HepG2 (cell line): ENCODE data around the gene SPINDOC. TPM values are rescaled to one million over a fixed set of nuclear protein-coding genes. Genes with fewer than 3 reads are reported as not detected.

Experiments
- ATAC-seq: fragments of 200-7000 bp; cut with Tn5 transposase; 3 replicates; pipeline ENCODE4 v1.9.1; 2020; ENCODE audit warnings: mild to moderate bottlenecking, moderate library complexity
- BruUV-seq: library from RNA; stranded (reverse); fragments of 400-500 nt; replicated peaks from 2 replicates; lab custom pipeline; 2021; lab: Mats Ljungman, UMichigan
- CTCF ChIA-PET: fragments of 300-600 bp; formaldehyde crosslinking; extraction: SDS; loops from one replicate; lab custom pipeline; 2021; ENCODE audit warnings: low total read pairs, inconsistent platforms, low intra/inter-chr PET ratio; lab: Yijun Ruan, JAX
- POLR2A ChIA-PET: fragments of 350-600 bp; sonication (Branson Sonifier 250); formaldehyde crosslinking; loops from one replicate; lab custom pipeline; 2020; ENCODE audit warnings: antibody characterized with exemption, inconsistent platforms; lab: Yijun Ruan, JAX
- DNase-seq: peaks from one replicate; pipeline ENCODE4 v3.0.0-alpha.2; 2015; ENCODE audit warnings: low spot score
- FAIRE-seq: peaks from 3 replicates; lab custom pipeline; 2011; peaks lifted over from hg19 to GRCh38; lab: Jason Lieb, UNC
- H2AFZ ChIP-seq: one replicate; pipeline ENCODE4 v1.6.1; 2011; ENCODE audit warnings: low read length, inconsistent platforms
- H3K27ac ChIP-seq: fragments of 300-600 bp; 3 replicates; pipeline ENCODE4 v1.8.0; 2011; ENCODE audit warnings: mixed run types, mild to moderate bottlenecking, mixed read lengths, low read length, inconsistent platforms; ENCODE audit not compliant: insufficient read depth; ENCODE audit errors: extremely low read length
- H3K27me3 ChIP-seq, 2 experiments: fragments of 200-600 bp in 1 of 2; 2 replicates in 1 of 2; 3 replicates in 1 of 2; pipeline versions ENCODE4 v1.6.0 to v1.8.0; 2011; ENCODE audit warnings: low read length in 2 of 2, mild to moderate bottlenecking in 2 of 2, moderate library complexity in 2 of 2, inconsistent platforms in 1 of 2; ENCODE audit not compliant: insufficient read depth in 2 of 2, control insufficient read depth in 1 of 2
- H3K36me3 ChIP-seq, 2 experiments: fragments of 200-600 bp in 1 of 2; replicated peaks in 1 of 2; 2 replicates in 1 of 2; 3 replicates in 1 of 2; pipeline versions ENCODE4 v1.5.1 to v1.8.0; 2011; ENCODE audit warnings: low read length in 2 of 2, inconsistent platforms in 1 of 2; ENCODE audit not compliant: insufficient read depth in 2 of 2, control insufficient read depth in 1 of 2
- H3K4me1 ChIP-seq: 2 replicates; pipeline ENCODE4 v1.5.1; 2012; ENCODE audit warnings: low read length, inconsistent platforms; ENCODE audit not compliant: insufficient read depth
- H3K4me2 ChIP-seq: 2 replicates; pipeline ENCODE4 v1.6.0; 2011; ENCODE audit warnings: low read depth, low read length, inconsistent platforms
- H3K4me3 ChIP-seq, 3 experiments: fragments of 200-600 bp in 1 of 3; sonication (generic), shearing (Covaris generic) in 1 of 3; replicated peaks in 1 of 3; 2 replicates each; pipeline ENCODE4 v1.5.1; 2011 to 2016; ENCODE audit warnings: low read length in 3 of 3, inconsistent platforms in 2 of 3, low read depth in 2 of 3, mild to moderate bottlenecking in 2 of 3, control low read depth in 1 of 3, mixed read lengths in 1 of 3; ENCODE audit not compliant: insufficient read depth in 1 of 3
- H3K79me2 ChIP-seq: one replicate; pipeline ENCODE4 v1.6.1; 2011; ENCODE audit warnings: low read length, inconsistent platforms; ENCODE audit not compliant: insufficient read depth
- H3K9ac ChIP-seq: 2 replicates; pipeline ENCODE4 v1.6.0; 2011; ENCODE audit warnings: mild to moderate bottlenecking, low read depth, low read length, inconsistent platforms; ENCODE audit not compliant: insufficient read depth
- H3K9me3 ChIP-seq: 2 replicates; pipeline ENCODE4 v1.5.1; 2012; ENCODE audit warnings: mild to moderate bottlenecking, low read length
- H4K20me1 ChIP-seq: 2 replicates; pipeline ENCODE4 v1.6.0; 2011; ENCODE audit warnings: inconsistent platforms, mild to moderate bottlenecking, low read length, moderate library complexity; ENCODE audit not compliant: insufficient read depth
- ARNTL ChIP-seq: sonication (generic); formaldehyde crosslinking; IDR thresholded peaks from 2 replicates; pipeline ENCODE4 v1.4.0; 2020; ENCODE audit warnings: mild to moderate bottlenecking, missing genetic modification reagents
- CC2D1A ChIP-seq: sonication (generic); formaldehyde crosslinking; IDR thresholded peaks from 2 replicates; pipeline ENCODE4 v1.8.1; 2023; ENCODE audit warnings: mild to moderate bottlenecking, missing genetic modification reagents
- FOXM1 ChIP-seq: sonication (generic); formaldehyde crosslinking; IDR thresholded peaks from 2 replicates; pipeline ENCODE4 v1.5.0; 2020; ENCODE audit warnings: missing genetic modification reagents
- HHEX ChIP-seq: IDR thresholded peaks from 2 replicates; pipeline ENCODE4 v1.6.1; 2016; ENCODE audit warnings: control low read depth
- HOXA9 ChIP-seq: sonication (generic); formaldehyde crosslinking; IDR thresholded peaks from 2 replicates; pipeline ENCODE4 v1.8.1; 2022; ENCODE audit warnings: missing genetic modification reagents, mild to moderate bottlenecking, moderate library complexity, borderline replicate concordance
- KLF6 ChIP-seq: IDR thresholded peaks from 2 replicates; pipeline ENCODE4 v1.8.0; 2016; ENCODE audit warnings: missing biosample characterization, missing genetic modification reagents
- NR2F2 ChIP-seq: IDR thresholded peaks from 2 replicates; pipeline ENCODE4 v1.6.1; 2012; ENCODE audit warnings: low read depth, inconsistent platforms, borderline replicate concordance
- SIX1 ChIP-seq: sonication (generic); formaldehyde crosslinking; IDR thresholded peaks from 2 replicates; pipeline ENCODE4 v1.4.0; 2020; ENCODE audit warnings: missing genetic modification reagents, borderline replicate concordance
- THAP7 ChIP-seq: sonication (generic); formaldehyde crosslinking; IDR thresholded peaks from 2 replicates; pipeline ENCODE4 v1.8.1; 2023; ENCODE audit warnings: mild to moderate bottlenecking, missing genetic modification reagents
- ZBTB20 ChIP-seq: sonication (generic); formaldehyde crosslinking; IDR thresholded peaks from 2 replicates; pipeline ENCODE4 v1.8.1; 2023; ENCODE audit warnings: missing genetic modification reagents, low read depth, mild to moderate bottlenecking, borderline replicate concordance
- ZNF143 ChIP-seq: sonication (generic); formaldehyde crosslinking; IDR thresholded peaks from 2 replicates; pipeline ENCODE4 v1.4.0; 2020; ENCODE audit warnings: missing genetic modification reagents
- ZNF230 ChIP-seq: sonication (generic); formaldehyde crosslinking; IDR thresholded peaks from 2 replicates; pipeline ENCODE4 v1.4.0; 2020; ENCODE audit warnings: mild to moderate bottlenecking, missing genetic modification reagents
- ZNF3 ChIP-seq: IDR thresholded peaks from 2 replicates; pipeline ENCODE4 v1.7.0; 2017; ENCODE audit warnings: inconsistent platforms
- ZNF619 ChIP-seq: sonication (generic); formaldehyde crosslinking; IDR thresholded peaks from 2 replicates; pipeline ENCODE4 v1.4.0; 2020; ENCODE audit warnings: mild to moderate bottlenecking, missing genetic modification reagents
- ZNF737 ChIP-seq: sonication (generic); formaldehyde crosslinking; IDR thresholded peaks from 2 replicates; pipeline ENCODE4 v1.5.0; 2020; ENCODE audit warnings: missing genetic modification reagents, mild to moderate bottlenecking, borderline replicate concordance
- ZNF841 ChIP-seq: sonication (generic); formaldehyde crosslinking; IDR thresholded peaks from 2 replicates; pipeline ENCODE4 v1.8.1; 2023; ENCODE audit warnings: missing genetic modification reagents, borderline replicate concordance
- WGBS: methylation state at CpG from one replicate; pipeline ENCODE4 v1.1.6; 2017; ENCODE audit warnings: low lambda C conversion rate; 5-methylcytosine and 5-hydroxymethylcytosine counted together
- in situ Hi-C: cut with HindIII; loops from 2 replicates; pipeline ENCODE4 v1.10.0; 2017; ENCODE audit warnings: low pct_unique_long_range_greater_than_20kb; ENCODE audit not compliant: extremely low pct_ligation_motif_present
- intact Hi-C: fragments of 100-400 bp; cut with micrococcal nuclease; formaldehyde crosslinking; loops from one replicate; pipeline ENCODE4 v1.10.0; 2022; ENCODE audit not compliant: unreplicated experiment
- polyA plus RNA-seq, 8 experiments: library from polyadenylated mRNA; depleted of rRNA in 3 of 8; stranded (reverse) in 7 of 8; unstranded in 1 of 8; fragments of >200 nt; fragmentation: Illumina TruSeq in 4 of 8; extraction: Trizol in 4 of 8; gene quantifications; 2 replicates each; pipeline versions ENCODE4 v1.2.1 to v1.2.3, GENCODE V29; 2011 to 2016; ENCODE audit warnings: low read depth in 4 of 8, missing spikeins in 1 of 8, mixed read lengths in 1 of 8; ENCODE audit not compliant: insufficient read depth in 1 of 8
- total RNA-seq, 5 experiments: library from RNA; depleted of rRNA; stranded (reverse); fragments of >200 nt; fragmentation: Illumina TruSeq; extraction: Trizol; gene quantifications; 2 replicates each; pipeline ENCODE4 v1.2.3, GENCODE V29; 2016; ENCODE audit warnings: low read depth in 1 of 5
- TF ChIP-seq, protein P1 (sequence below): sonication (generic); formaldehyde crosslinking; IDR thresholded peaks from 2 replicates; pipeline ENCODE4 v1.4.0; 2020; ENCODE audit warnings: mild to moderate bottlenecking, missing genetic modification reagents, borderline replicate concordance

SPINDOC gene
- total and polyA plus RNA-seq, 2 of the 13 experiments (the other 11 are each of a cell fraction or from before 2014, with no cell fraction given) = 21.4 to 29.9 TPM

DNA sequence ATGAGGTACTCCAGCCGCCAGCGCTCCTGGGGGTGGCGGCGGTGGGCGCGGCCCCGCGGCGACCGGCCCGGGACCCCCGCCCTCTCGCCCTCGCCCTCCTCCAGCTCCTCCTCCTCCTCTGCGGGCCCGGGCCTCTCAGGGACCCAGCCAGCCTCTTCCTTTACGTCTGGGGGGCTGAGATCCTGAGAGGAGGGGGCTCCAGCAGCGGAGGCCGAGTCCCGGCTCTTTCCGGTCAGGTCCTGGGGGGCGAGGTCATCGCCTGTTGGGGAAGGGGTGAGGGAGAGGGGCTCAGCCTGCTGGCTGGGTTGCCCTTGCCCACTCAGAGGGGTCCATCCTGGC, 48.9 kb upstream of the SPINDOC start:
- H3K27me3 ChIP-seq = no peaks in the 10 kb centered on the region; a peak in 2 of 5 replicates
- CTCF ChIA-PET = no interaction called here
- DNase-seq (no peak), ATAC-seq (no peak), FAIRE-seq (no peak)
- POLR2A ChIA-PET = no interaction called here
- H3K4me2 ChIP-seq = no peak overlapping the region
- no peaks in the 10 kb centered on the region; the same call in 1 of the 2 replicates for H4K20me1 ChIP-seq
- H3K36me3 ChIP-seq = peaks cover 2 to 4% of the 10 kb centered on the region in 2 experiments; a peak in 2 of 5 replicates
- H3K4me3 ChIP-seq = no peak overlapping the region
- no peak overlapping the region for H2AFZ ChIP-seq
- intact Hi-C loops = loop anchor here (10.0 kb wide), 1 partner anchor 140 kb away; no protein-coding TSS in a partner anchor
- no peaks in the 10 kb centered on the region for H3K9me3 ChIP-seq
- no peak overlapping the region for H3K9ac ChIP-seq
- in situ Hi-C loops = loop anchor here (10.0 kb wide), 1 partner anchor 150 kb away; the partner anchor contains the start of gene RCOR2
- WGBS = 97% methylated on average over 15 of the region's 23 CpGs
- no TSS peak for BruUV-seq
- TF ChIP-seq, protein P1, sequence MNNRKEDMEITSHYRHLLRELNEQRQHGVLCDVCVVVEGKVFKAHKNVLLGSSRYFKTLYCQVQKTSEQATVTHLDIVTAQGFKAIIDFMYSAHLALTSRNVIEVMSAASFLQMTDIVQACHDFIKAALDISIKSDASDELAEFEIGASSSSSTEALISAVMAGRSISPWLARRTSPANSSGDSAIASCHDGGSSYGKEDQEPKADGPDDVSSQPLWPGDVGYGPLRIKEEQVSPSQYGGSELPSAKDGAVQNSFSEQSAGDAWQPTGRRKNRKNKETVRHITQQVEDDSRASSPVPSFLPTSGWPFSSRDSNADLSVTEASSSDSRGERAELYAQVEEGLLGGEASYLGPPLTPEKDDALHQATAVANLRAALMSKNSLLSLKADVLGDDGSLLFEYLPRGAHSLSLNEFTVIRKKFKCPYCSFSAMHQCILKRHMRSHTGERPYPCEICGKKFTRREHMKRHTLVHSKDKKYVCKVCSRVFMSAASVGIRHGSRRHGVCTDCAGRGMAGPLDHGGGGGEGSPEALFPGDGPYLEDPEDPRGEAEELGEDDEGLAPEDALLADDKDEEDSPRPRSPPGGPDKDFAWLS (CRISPR knock-in tag) = no peak
- TF ChIP-seq ZBTB20 (CRISPR knock-in tag) (no peak), CC2D1A (CRISPR knock-in tag) (no peak), ARNTL (CRISPR knock-in tag) (no peak), SIX1 (CRISPR knock-in tag) (no peak), ZNF619 (no peak), NR2F2 (no peak), ZNF841 (CRISPR knock-in tag) (no peak), THAP7 (CRISPR knock-in tag) (no peak), KLF6 (CRISPR knock-in tag) (no peak), ZNF737 (CRISPR knock-in tag) (no peak), HHEX (no peak), HOXA9 (CRISPR knock-in tag) (no peak), ZNF230 (CRISPR knock-in tag) (no peak), ZNF143 (CRISPR knock-in tag) (no peak), FOXM1 (no peak), ZNF3 (CRISPR knock-in tag) (no peak)
- peaks cover 31% of the 10 kb centered on the region for H3K4me1 ChIP-seq
- peaks cover 7% of the 10 kb centered on the region for H3K79me2 ChIP-seq
- H3K27ac ChIP-seq = peak overlapping the region; percentile 63
